H9 (cell line): ENCODE measurements around the gene CHURC1. TPM values are rescaled to one million over a fixed set of nuclear protein-coding genes. Genes with fewer than 3 reads are reported as not detected.

Experiments used
- DNase-seq: peaks from one replicate; pipeline ENCODE4 v3.0.0-alpha.2; 2017
- H2AFZ ChIP-seq: one replicate; pipeline ENCODE4 v1.6.1; 2013; ENCODE audit warnings: mild to moderate bottlenecking, low read length, control low read depth, moderate library complexity
- H2AK5ac ChIP-seq: 2 replicates; pipeline ENCODE4 v1.6.1; 2013; ENCODE audit warnings: low read length, control low read depth, mixed read lengths; ENCODE audit not compliant: insufficient read length
- H2BK120ac ChIP-seq: one replicate; pipeline ENCODE4 v1.6.1; 2013; ENCODE audit warnings: low read depth, mild to moderate bottlenecking, low read length, control low read depth, inconsistent platforms; ENCODE audit not compliant: poor library complexity, severe bottlenecking
- H2BK12ac ChIP-seq: 2 replicates; pipeline ENCODE4 v1.6.1; 2013; ENCODE audit warnings: low read length, control low read depth, mixed read lengths, low read depth; ENCODE audit not compliant: insufficient read length
- H2BK15ac ChIP-seq: 2 replicates; pipeline ENCODE4 v1.6.1; 2013; ENCODE audit warnings: low read depth, low read length, control low read depth
- H2BK20ac ChIP-seq: one replicate; pipeline ENCODE4 v1.6.1; 2013; ENCODE audit warnings: low read depth, mild to moderate bottlenecking, low read length, control low read depth, inconsistent platforms; ENCODE audit not compliant: poor library complexity, severe bottlenecking
- H2BK5ac ChIP-seq: 2 replicates; pipeline ENCODE4 v1.6.1; 2013; ENCODE audit warnings: low read length, control low read depth, mixed read lengths; ENCODE audit not compliant: insufficient read length
- H3K14ac ChIP-seq: 2 replicates; pipeline ENCODE4 v1.6.1; 2013; ENCODE audit warnings: low read length, control low read depth; ENCODE audit not compliant: insufficient read depth
- H3K18ac ChIP-seq: 2 replicates; pipeline ENCODE4 v1.6.1; 2013; ENCODE audit warnings: low read depth, mild to moderate bottlenecking, mixed read lengths, low read length, control low read depth; ENCODE audit not compliant: insufficient read length
- H3K23ac ChIP-seq: 2 replicates; pipeline ENCODE4 v1.6.1; 2013; ENCODE audit warnings: low read length, control low read depth, mixed read lengths, low read depth; ENCODE audit not compliant: insufficient read length
- H3K23me2 ChIP-seq: 2 replicates; pipeline ENCODE4 v1.6.1; 2013; ENCODE audit warnings: low read depth, mild to moderate bottlenecking, mixed read lengths, low read length, control low read depth; ENCODE audit not compliant: insufficient read length, poor library complexity, severe bottlenecking
- H3K27ac ChIP-seq: 2 replicates; pipeline ENCODE4 v1.5.1; 2013; ENCODE audit warnings: low read length, control low read depth, mixed read lengths, low read depth; ENCODE audit not compliant: insufficient read length
- H3K27me3 ChIP-seq: 2 replicates; pipeline ENCODE4 v1.6.1; 2013; ENCODE audit warnings: low read length, control low read depth, inconsistent platforms; ENCODE audit not compliant: insufficient read depth
- H3K4ac ChIP-seq: 2 replicates; pipeline ENCODE4 v1.6.1; 2013; ENCODE audit warnings: low read depth, mild to moderate bottlenecking, control low read depth, inconsistent platforms, low read length, moderate library complexity
- H3K4me1 ChIP-seq: 2 replicates; pipeline ENCODE4 v1.6.1; 2013; ENCODE audit warnings: low read length, control low read depth, inconsistent platforms; ENCODE audit not compliant: insufficient read depth
- H3K4me2 ChIP-seq: 2 replicates; pipeline ENCODE4 v1.6.1; 2013; ENCODE audit warnings: low read length, control low read depth, mixed read lengths; ENCODE audit not compliant: insufficient read length, insufficient read depth
- H3K56ac ChIP-seq: 2 replicates; pipeline ENCODE4 v1.6.1; 2013; ENCODE audit warnings: low read depth, mild to moderate bottlenecking, mixed read lengths, low read length, control low read depth; ENCODE audit not compliant: insufficient read length
- H3K79me1 ChIP-seq: 2 replicates; pipeline ENCODE4 v1.6.1; 2013; ENCODE audit warnings: low read depth, mild to moderate bottlenecking, moderate library complexity, low read length, control low read depth, inconsistent platforms; ENCODE audit not compliant: insufficient read depth, poor library complexity, severe bottlenecking
- H3K79me2 ChIP-seq: 2 replicates; pipeline ENCODE4 v1.6.1; 2013; ENCODE audit warnings: low read length, control low read depth, inconsistent platforms; ENCODE audit not compliant: insufficient read depth
- H3K9ac ChIP-seq: 2 replicates; pipeline ENCODE4 v1.6.1; 2013; ENCODE audit warnings: low read length, control low read depth, mixed read lengths; ENCODE audit not compliant: insufficient read length; ENCODE audit errors: extremely low read depth
- H3K9me3 ChIP-seq: one replicate; pipeline ENCODE4 v1.6.1; 2013; ENCODE audit warnings: low read depth, low read length, inconsistent platforms; ENCODE audit not compliant: control insufficient read depth
- H3T11ph ChIP-seq: one replicate; pipeline ENCODE4 v1.6.1; 2013; ENCODE audit warnings: mild to moderate bottlenecking, low read length, control low read depth, inconsistent platforms
- H4K20me1 ChIP-seq: one replicate; pipeline ENCODE4 v1.6.1; 2013; ENCODE audit not compliant: control insufficient read depth, insufficient read length, insufficient read depth
- H4K5ac ChIP-seq: 2 replicates; pipeline ENCODE4 v1.6.1; 2013; ENCODE audit warnings: low read depth, mild to moderate bottlenecking, mixed read lengths, low read length, control low read depth; ENCODE audit not compliant: insufficient read length
- H4K8ac ChIP-seq: replicated peaks from 2 replicates; pipeline ENCODE4 v1.6.1; 2013; ENCODE audit warnings: low read length, control low read depth, mixed read lengths, low read depth; ENCODE audit not compliant: insufficient read length
- H4K91ac ChIP-seq: 2 replicates; pipeline ENCODE4 v1.6.1; 2013; ENCODE audit warnings: low read depth, mild to moderate bottlenecking, moderate library complexity, mixed read lengths, low read length, control low read depth; ENCODE audit not compliant: insufficient read length
- H3K27ac Mint-ChIP-seq, 3 experiments: 2 replicates in 2 of 3; 3 replicates in 1 of 3; pipeline ENCODE4 v1.8.0; 2020 to 2021; ENCODE audit warnings: mixed read lengths in 3 of 3, mild to moderate bottlenecking in 1 of 3, moderate library complexity in 1 of 3
- H3K27me3 Mint-ChIP-seq: 2 replicates; pipeline ENCODE4 v1.8.0; 2021; ENCODE audit warnings: low read depth, mild to moderate bottlenecking, moderate library complexity, mixed read lengths
- H3K36me3 Mint-ChIP-seq, 3 experiments: 2 replicates in 2 of 3; 3 replicates in 1 of 3; pipeline ENCODE4 v1.8.0; 2020 to 2021; ENCODE audit warnings: low read depth in 3 of 3, mixed read lengths in 3 of 3; ENCODE audit not compliant: insufficient read depth in 1 of 3
- H3K4me1 Mint-ChIP-seq, 2 experiments: 2 replicates each; pipeline ENCODE4 v1.8.0; 2020; ENCODE audit warnings: mixed read lengths in 2 of 2
- H3K4me3 Mint-ChIP-seq, 2 experiments: 2 replicates in 1 of 2; 3 replicates in 1 of 2; pipeline ENCODE4 v1.8.0; 2020 to 2021; ENCODE audit warnings: mild to moderate bottlenecking in 2 of 2, mixed read lengths in 2 of 2, moderate library complexity in 1 of 2
- H3K9me3 Mint-ChIP-seq, 2 experiments: 2 replicates in 1 of 2; 3 replicates in 1 of 2; pipeline ENCODE4 v1.8.0; 2020; ENCODE audit warnings: mild to moderate bottlenecking in 2 of 2, mixed read lengths in 2 of 2, moderate library complexity in 1 of 2
- WGBS: extraction: QIAGEN DNeasy Blood & Tissue Kit; methylation state at CpG from one replicate; pipeline ENCODE4 v1.1.7; 2013; ENCODE audit warnings: missing lambda C conversion rate, low lambda C conversion rate, mixed read lengths; ENCODE audit not compliant: insufficient read length; ENCODE audit errors: extremely low coverage; 5-methylcytosine and 5-hydroxymethylcytosine counted together
- total RNA-seq: library from RNA; stranded (reverse); gene quantifications from 2 replicates; pipeline ENCODE4 v1.2.1, GENCODE V29; 2021
- TF ChIP-seq, protein P1 (sequence below): fragments of 200-600 bp; sonication (generic); conservative IDR thresholded peaks from 3 replicates; pipeline ENCODE4 v1.8.0; 2021; ENCODE audit warnings: antibody characterized with exemption, mild to moderate bottlenecking

The CHURC1 gene
- total RNA-seq, 1 experiment from 2014 or later = 58.7 TPM

GRCh38 chr14:64873506-64874219 is 40.6 kb upstream of the CHURC1 start:
- H3T11ph ChIP-seq = no peak overlapping the region
- no peaks in the 10 kb centered on the region for H3K79me1 ChIP-seq
- Mint-ChIP-seq H3K4me3 (no peak overlapping the region), H3K4me1 (peaks cover 5 to 6% of the 10 kb centered on the region in 2 experiments), H3K9me3 (peaks cover 0 to 3% of the 10 kb centered on the region in 2 experiments; a peak in 2 of 5 replicates), H3K27ac (no peak overlapping the region), H3K27me3 (peaks cover 56% of the 10 kb centered on the region), H3K36me3 (no peaks in the 10 kb centered on the region; a peak in 1 of 7 replicates)
- H4K8ac ChIP-seq = no peak overlapping the region
- no peak overlapping the region for H4K91ac ChIP-seq
- no peak overlapping the region for H3K4me2 ChIP-seq
- no peak for DNase-seq
- no peak overlapping the region for H3K14ac ChIP-seq
- no peak overlapping the region for H3K4ac ChIP-seq
- H2BK120ac ChIP-seq = no peak overlapping the region
- TF ChIP-seq, protein P1, sequence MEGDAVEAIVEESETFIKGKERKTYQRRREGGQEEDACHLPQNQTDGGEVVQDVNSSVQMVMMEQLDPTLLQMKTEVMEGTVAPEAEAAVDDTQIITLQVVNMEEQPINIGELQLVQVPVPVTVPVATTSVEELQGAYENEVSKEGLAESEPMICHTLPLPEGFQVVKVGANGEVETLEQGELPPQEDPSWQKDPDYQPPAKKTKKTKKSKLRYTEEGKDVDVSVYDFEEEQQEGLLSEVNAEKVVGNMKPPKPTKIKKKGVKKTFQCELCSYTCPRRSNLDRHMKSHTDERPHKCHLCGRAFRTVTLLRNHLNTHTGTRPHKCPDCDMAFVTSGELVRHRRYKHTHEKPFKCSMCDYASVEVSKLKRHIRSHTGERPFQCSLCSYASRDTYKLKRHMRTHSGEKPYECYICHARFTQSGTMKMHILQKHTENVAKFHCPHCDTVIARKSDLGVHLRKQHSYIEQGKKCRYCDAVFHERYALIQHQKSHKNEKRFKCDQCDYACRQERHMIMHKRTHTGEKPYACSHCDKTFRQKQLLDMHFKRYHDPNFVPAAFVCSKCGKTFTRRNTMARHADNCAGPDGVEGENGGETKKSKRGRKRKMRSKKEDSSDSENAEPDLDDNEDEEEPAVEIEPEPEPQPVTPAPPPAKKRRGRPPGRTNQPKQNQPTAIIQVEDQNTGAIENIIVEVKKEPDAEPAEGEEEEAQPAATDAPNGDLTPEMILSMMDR = no peak
- no CpG with 5 or more reads among the region's 3 CpGs for WGBS
- H3K56ac ChIP-seq = no peak overlapping the region
- no peak overlapping the region for H2BK20ac ChIP-seq
- no peaks in the 10 kb centered on the region for H3K23me2 ChIP-seq
- H3K9me3 ChIP-seq = no peaks in the 10 kb centered on the region
- H2BK12ac ChIP-seq = no peak overlapping the region
- H3K27me3 ChIP-seq = peaks cover 5% of the 10 kb centered on the region; the same call in 1 of the 2 replicates
- no peak overlapping the region for H3K9ac ChIP-seq
- no peak overlapping the region for H3K27ac ChIP-seq
- H2AK5ac ChIP-seq = no peak overlapping the region
- H2BK15ac ChIP-seq = no peak overlapping the region
- H3K79me2 ChIP-seq = no peaks in the 10 kb centered on the region
- H3K23ac ChIP-seq = no peak overlapping the region
- no peaks in the 10 kb centered on the region for H4K20me1 ChIP-seq
- H3K4me1 ChIP-seq = no peaks in the 10 kb centered on the region
- H2AFZ ChIP-seq = no peak overlapping the region
- no peak overlapping the region for H3K18ac ChIP-seq
- no peak overlapping the region for H4K5ac ChIP-seq
- H2BK5ac ChIP-seq = no peak overlapping the region
